Suprapubic skin (tissue), 4 donors: Measurements from ENCODE around the gene TTR.

ENCODE experiments used
- CTCF ChIP-seq, 2 donors: fragments of 200-600 bp in 1 of 2; fragments of 450-650 bp in 1 of 2; sonication (generic) in 1 of 2; IDR thresholded peaks; one replicate each; pipeline ENCODE4 v1.5.1; 2016 to 2019; ENCODE audit warnings: antibody characterized with exemption in 2 of 2, mild to moderate bottlenecking in 1 of 2, moderate library complexity in 1 of 2
- EP300 ChIP-seq: sonication (generic); formaldehyde crosslinking; IDR thresholded peaks from one replicate; pipeline ENCODE4 v1.6.1; 2017; ENCODE audit warnings: antibody characterized with exemption
- POLR2AphosphoS5 ChIP-seq, 3 donors: sonication (generic); formaldehyde crosslinking; IDR thresholded peaks; one replicate each; pipeline ENCODE4 v1.6.1; 2017; ENCODE audit warnings: antibody characterized with exemption in 3 of 3

GRCh38 chr18:31614044-31614443, 22.4 kb downstream of the TTR start:
- TF ChIP-seq POLR2AphosphoS5 (IDR thresholded peaks at IDR 0.05) (no peak), CTCF (IDR thresholded peaks at IDR 0.05) (no peak), EP300 (no peak)
